Measurements from ENCODE around the gene CHST15.

GRCh38 chr10:124097883-124098282 is 4.5 kb upstream of the CHST15 start:
- TF ChIP-seq CTCF (IDR thresholded peaks at IDR 0.05) (no peak), POLR2A (IDR thresholded peaks at IDR 0.05) (no peak)
